Heart right ventricle (tissue), 16 donors: ENCODE results near the gene WIF1. TPM values are rescaled to one million over a fixed set of nuclear protein-coding genes. Genes with fewer than 3 reads are reported as not detected.

Experiments used
- ATAC-seq, 8 donors: fragments of 200-7000 bp; cut with Tn5 transposase; one replicate each; pipeline ENCODE4 v1.9.1; 2020; ENCODE audit warnings: mild to moderate bottlenecking in 8 of 8, moderate library complexity in 8 of 8, moderate number of reproducible peaks in 1 of 8
- DNase-seq, 2 donors: peaks; one replicate each; pipeline ENCODE4 v3.0.0-alpha.2; 2020
- H3K27ac ChIP-seq, 10 donors: fragments of 200-600 bp; sonication (generic) in 2 of 10; one replicate each; pipeline versions ENCODE4 v1.5.0 to v1.8.0; 2020 to 2022; ENCODE audit warnings: mild to moderate bottlenecking in 3 of 10
- H3K27me3 ChIP-seq, 7 donors: fragments of 200-600 bp; one replicate each; pipeline ENCODE4 v1.8.0; 2021 to 2022; ENCODE audit warnings: mild to moderate bottlenecking in 2 of 7
- H3K36me3 ChIP-seq, 9 donors: fragments of 200-600 bp; sonication (generic) in 1 of 9; one replicate each; pipeline versions ENCODE4 v1.5.0 to v1.8.0; 2020 to 2022; ENCODE audit warnings: mild to moderate bottlenecking in 2 of 9
- H3K4me1 ChIP-seq, 9 donors: fragments of 200-600 bp; sonication (generic) in 1 of 9; one replicate each; pipeline versions ENCODE4 v1.5.0 to v1.8.0; 2020 to 2022; ENCODE audit warnings: mild to moderate bottlenecking in 4 of 9
- H3K4me3 ChIP-seq, 10 donors: fragments of 200-600 bp; sonication (generic) in 2 of 10; one replicate each; pipeline versions ENCODE4 v1.5.0 to v1.8.0; 2020 to 2022; ENCODE audit warnings: mild to moderate bottlenecking in 7 of 10, moderate library complexity in 2 of 10
- H3K9me3 ChIP-seq, 11 donors: fragments of 200-600 bp in 10 of 11; sonication (generic) in 2 of 11; one replicate each; pipeline versions ENCODE4 v1.5.0 to v1.8.0; 2013 to 2022; ENCODE audit warnings: mild to moderate bottlenecking in 2 of 11, control low read depth in 1 of 11, moderate library complexity in 1 of 11
- WGBS, 2 donors: extraction: QIAGEN DNeasy Blood & Tissue Kit; methylation state at CpG; one replicate each; pipeline ENCODE4 v1.1.7; 2013; ENCODE audit warnings: inconsistent platforms in 1 of 2; 5-methylcytosine and 5-hydroxymethylcytosine counted together
- intact Hi-C, 10 donors: fragments of 100-400 bp; cut with DNase I; formaldehyde crosslinking; loops; one replicate each; pipeline versions ENCODE4 v1.11.1 to v1.14.2; 2022
- polyA plus RNA-seq, 2 donors: library from polyadenylated mRNA; stranded (reverse); fragments of 200-250 nt; gene quantifications; one replicate each; pipeline ENCODE4 v1.2.3, GENCODE V29; 2013
- total RNA-seq, 10 donors: library from RNA; stranded (reverse); fragmentation: NEBNext Ultra II Directional in 3 of 10; extraction: Animal tissue kit (Norgen Biotek cat#: 25700) in 3 of 10; gene quantifications; one replicate each; pipeline versions ENCODE4 v1.2.1 to v1.2.4, GENCODE V29; 2021 to 2023
- TF ChIP-seq, protein P1 (sequence below), 9 donors: fragments of 200-600 bp; sonication (generic) in 2 of 9; IDR thresholded peaks; one replicate each; pipeline versions ENCODE4 v1.5.0 to v1.8.0; 2021 to 2022; ENCODE audit warnings: antibody characterized with exemption in 9 of 9, mild to moderate bottlenecking in 5 of 9, moderate library complexity in 1 of 9
- donor health status: Arrhythmogenic right ventricular cardiomyopathy.
- donor health status: ischemic (EF 13 %, LVEDD 7.1; RV severe dilation, severe dysfunction).
- donor health status: healthy with polysubstance abuse.
- donor health status: DM: no; HTN: yes; CAD: no.
- donor health status: DM: no; HTN: no; CAD: no.
- donor health status: ischemic (EF 25% LVEDD 6.9; RV normal size, moderate dysfunction).
- donor health status: ischemic (EF 25% LVEDD 5.7; RV mildly dilated, moderate dysfunction).
- donor health status: healthy.
- donor health status: DM: yes; HTN: yes; CAD: no.
- donor health status: Ischemic cardiomyopathy.
- donor health status: ischemic (EF 35%, LVEDD 5.7; RV mildly dilated, moderate dysfunction).
- donor health status: nonischemic (EF 11% LVEDD 7.7; RV severe dilation, severe dysfunction).
- donor health status: DM: yes; HTN: yes; CAD: no.
- donor health status: PGD.
- donor health status: ischemic (EF 29% LVEDD 5.4; RV normal size, mild dysfunction).
- donor health status: nonischemic (EF 23%, LVEDD 6.1; RV moderate dilation, normal function).

Gene WIF1
- total and polyA plus RNA-seq, 12 donors: 0.04 to 0.22 TPM; not detected in 10

DNA sequence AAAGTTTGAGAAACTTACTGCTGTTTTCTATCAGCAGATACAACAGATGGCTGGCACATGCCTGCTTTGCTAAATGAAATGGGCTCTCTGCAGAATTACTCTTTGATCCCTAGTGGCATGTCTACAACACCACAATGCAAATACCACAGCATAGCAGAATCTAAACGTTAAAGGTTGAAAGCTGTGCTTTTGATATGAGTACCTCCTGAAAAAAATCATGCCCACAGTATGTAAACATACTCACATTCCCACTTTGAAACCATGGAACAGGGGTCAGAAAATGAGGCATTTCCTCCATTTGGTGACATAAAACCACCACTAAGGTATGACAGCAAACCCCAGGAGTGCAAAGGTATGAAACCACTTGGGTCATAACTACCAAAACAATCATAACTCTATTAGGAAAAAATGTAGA is 7.5 kb downstream of the WIF1 start:
- ATAC-seq: no peak
- TF ChIP-seq, protein P1, sequence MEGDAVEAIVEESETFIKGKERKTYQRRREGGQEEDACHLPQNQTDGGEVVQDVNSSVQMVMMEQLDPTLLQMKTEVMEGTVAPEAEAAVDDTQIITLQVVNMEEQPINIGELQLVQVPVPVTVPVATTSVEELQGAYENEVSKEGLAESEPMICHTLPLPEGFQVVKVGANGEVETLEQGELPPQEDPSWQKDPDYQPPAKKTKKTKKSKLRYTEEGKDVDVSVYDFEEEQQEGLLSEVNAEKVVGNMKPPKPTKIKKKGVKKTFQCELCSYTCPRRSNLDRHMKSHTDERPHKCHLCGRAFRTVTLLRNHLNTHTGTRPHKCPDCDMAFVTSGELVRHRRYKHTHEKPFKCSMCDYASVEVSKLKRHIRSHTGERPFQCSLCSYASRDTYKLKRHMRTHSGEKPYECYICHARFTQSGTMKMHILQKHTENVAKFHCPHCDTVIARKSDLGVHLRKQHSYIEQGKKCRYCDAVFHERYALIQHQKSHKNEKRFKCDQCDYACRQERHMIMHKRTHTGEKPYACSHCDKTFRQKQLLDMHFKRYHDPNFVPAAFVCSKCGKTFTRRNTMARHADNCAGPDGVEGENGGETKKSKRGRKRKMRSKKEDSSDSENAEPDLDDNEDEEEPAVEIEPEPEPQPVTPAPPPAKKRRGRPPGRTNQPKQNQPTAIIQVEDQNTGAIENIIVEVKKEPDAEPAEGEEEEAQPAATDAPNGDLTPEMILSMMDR (IDR thresholded peaks at IDR 0.05): no peak
- DNase-seq: no peak
- Histone ChIP-seq H3K4me3 (no peak overlapping the region), H3K4me1 (no peaks in the 10 kb centered on the region), H3K36me3 (no peaks in the 10 kb centered on the region), H3K9me3 (no peaks in the 10 kb centered on the region), H3K27me3 (peaks cover 0 to 74% (median 45%) of the 10 kb centered on the region in 7 donors), H3K27ac (no peak overlapping the region)
- WGBS, 2 donors: 13 to 20% methylated on average over 1 of the region's 1 CpG
- intact Hi-C loops: no loop called here

DNA sequence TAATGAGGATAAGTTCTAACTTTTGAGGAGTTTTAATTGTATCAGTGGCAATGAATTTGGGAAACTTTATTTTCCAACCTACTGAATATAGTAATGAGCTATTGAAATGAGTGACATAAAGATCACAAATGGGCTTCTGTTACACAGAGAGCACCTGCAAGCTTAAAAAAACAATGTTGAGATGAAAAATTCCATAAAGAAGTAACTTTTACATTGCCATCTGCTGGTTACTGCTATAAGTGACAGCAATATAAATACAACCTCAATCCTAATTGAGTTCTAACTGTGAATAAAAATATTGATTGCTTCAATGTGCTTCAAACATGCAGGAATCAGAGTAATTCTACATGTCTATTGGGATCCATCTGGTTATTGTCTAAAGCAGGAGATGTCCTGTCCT is 14.2 kb downstream of the WIF1 start:
- no peak overlapping the region for H3K4me3 ChIP-seq
- peaks cover 0 to 13% (median 7%) of the 10 kb centered on the region in 7 donors for H3K27me3 ChIP-seq
- DNase-seq (no peak), ATAC-seq (no peak)
- no peak overlapping the region for H3K27ac ChIP-seq
- no peaks in the 10 kb centered on the region for H3K4me1 ChIP-seq
- no peaks in the 10 kb centered on the region for H3K36me3 ChIP-seq
- intact Hi-C loops: loop anchor here in 4 of 10 donors (5.0 to 10.0 kb wide), 2 partner anchors 212 to 215 kb away; no protein-coding TSS in a partner anchor
- TF ChIP-seq, protein P1 (IDR thresholded peaks at IDR 0.05): peak in 5 of 9 donors; percentile 21 to 49 (median 33)
- H3K9me3 ChIP-seq: no peaks in the 10 kb centered on the region

DNA sequence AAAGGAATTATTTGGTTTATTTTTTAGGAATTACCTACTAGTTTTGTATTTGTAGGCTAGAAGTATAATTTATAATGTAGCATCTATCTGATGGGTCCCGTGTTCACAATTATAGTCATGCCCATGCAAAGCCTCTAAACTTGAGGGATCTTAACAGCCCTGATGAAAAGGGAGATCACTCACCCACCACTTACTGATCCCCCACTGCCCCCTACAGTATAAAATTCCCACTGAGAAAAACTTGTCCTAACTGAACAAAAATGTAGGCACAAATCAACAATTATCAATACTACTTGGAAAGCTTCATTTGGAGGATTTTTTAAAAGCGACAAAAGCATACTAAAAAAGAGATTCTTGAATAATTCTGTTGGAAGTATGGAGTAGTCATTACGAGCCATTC is 21.0 kb downstream of the WIF1 start:
- Histone ChIP-seq H3K36me3 (no peaks in the 10 kb centered on the region), H3K4me3 (no peak overlapping the region), H3K27ac (no peak overlapping the region), H3K27me3 (peaks cover 0 to 17% (median 3%) of the 10 kb centered on the region in 7 donors), H3K4me1 (no peaks in the 10 kb centered on the region), H3K9me3 (no peaks in the 10 kb centered on the region)
- TF ChIP-seq, protein P1 (IDR thresholded peaks at IDR 0.05): no peak
- no peak for DNase-seq
- no peak for ATAC-seq
- intact Hi-C loops: loop anchor here in 2 of 10 donors (10.0 kb wide), 1 partner anchor 205 kb away; no protein-coding TSS in a partner anchor
- WGBS, 2 donors: 69 to 72% methylated on average over 3 of the region's 3 CpGs

DNA sequence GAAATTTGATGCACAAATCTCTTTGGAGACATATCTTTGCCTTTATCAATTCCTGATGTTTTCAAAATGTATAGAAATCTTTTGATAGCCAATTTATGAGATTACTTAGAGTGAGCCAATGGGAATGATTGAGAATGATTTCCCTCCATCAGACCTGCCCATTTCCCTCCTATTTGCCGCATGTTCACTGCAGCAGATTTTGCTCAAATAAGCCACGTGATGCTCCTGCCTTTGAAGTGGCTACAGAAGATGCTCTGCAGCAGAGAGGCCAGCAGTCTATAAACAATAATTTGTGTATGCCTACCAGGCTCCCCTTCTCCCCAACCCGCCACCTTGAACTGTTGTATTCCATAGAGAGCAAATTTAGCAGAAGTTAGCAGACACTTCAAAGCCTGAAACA is 21.9 kb downstream of the WIF1 start:
- Histone ChIP-seq H3K36me3 (no peaks in the 10 kb centered on the region), H3K4me1 (no peaks in the 10 kb centered on the region), H3K4me3 (no peak overlapping the region), H3K27me3 (peaks cover 0 to 17% (median 7%) of the 10 kb centered on the region in 7 donors), H3K9me3 (no peaks in the 10 kb centered on the region), H3K27ac (no peak overlapping the region)
- intact Hi-C loops: no loop called here
- 77 to 85% methylated on average over 3 of the region's 3 CpGs for WGBS, 2 donors
- DNase-seq (no peak), ATAC-seq (no peak)
- TF ChIP-seq, protein P1 (IDR thresholded peaks at IDR 0.05): no peak
